Astrocyte of the spinal cord (primary cell): Measurements from ENCODE around the gene CORO2B.
"Not testable (repeated sequence)": the region's sequence is repeated elsewhere in the genome, so short reads cannot be mapped to it uniquely, and the experiment has no call there.

Experiments
- DNase-seq: peaks from one replicate; pipeline ENCODE4 v3.0.0; 2011; ENCODE audit warnings: low read depth, low spot score
- H3K4me3 ChIP-seq: 2 replicates; pipeline ENCODE4 v1.5.1; 2011; ENCODE audit warnings: low read depth, mild to moderate bottlenecking, low read length, moderate library complexity
- in situ Hi-C: cut with HindIII; loops from 2 replicates; pipeline ENCODE4 v1.10.0; 2017; ENCODE audit warnings: low sequenced_read_pairs
- TF ChIP-seq, protein P1 (sequence below): IDR thresholded peaks from 2 replicates; pipeline ENCODE4 v1.5.1; 2012; ENCODE audit warnings: low read depth, mild to moderate bottlenecking, low read length, inconsistent platforms

CORO2B gene

DNA sequence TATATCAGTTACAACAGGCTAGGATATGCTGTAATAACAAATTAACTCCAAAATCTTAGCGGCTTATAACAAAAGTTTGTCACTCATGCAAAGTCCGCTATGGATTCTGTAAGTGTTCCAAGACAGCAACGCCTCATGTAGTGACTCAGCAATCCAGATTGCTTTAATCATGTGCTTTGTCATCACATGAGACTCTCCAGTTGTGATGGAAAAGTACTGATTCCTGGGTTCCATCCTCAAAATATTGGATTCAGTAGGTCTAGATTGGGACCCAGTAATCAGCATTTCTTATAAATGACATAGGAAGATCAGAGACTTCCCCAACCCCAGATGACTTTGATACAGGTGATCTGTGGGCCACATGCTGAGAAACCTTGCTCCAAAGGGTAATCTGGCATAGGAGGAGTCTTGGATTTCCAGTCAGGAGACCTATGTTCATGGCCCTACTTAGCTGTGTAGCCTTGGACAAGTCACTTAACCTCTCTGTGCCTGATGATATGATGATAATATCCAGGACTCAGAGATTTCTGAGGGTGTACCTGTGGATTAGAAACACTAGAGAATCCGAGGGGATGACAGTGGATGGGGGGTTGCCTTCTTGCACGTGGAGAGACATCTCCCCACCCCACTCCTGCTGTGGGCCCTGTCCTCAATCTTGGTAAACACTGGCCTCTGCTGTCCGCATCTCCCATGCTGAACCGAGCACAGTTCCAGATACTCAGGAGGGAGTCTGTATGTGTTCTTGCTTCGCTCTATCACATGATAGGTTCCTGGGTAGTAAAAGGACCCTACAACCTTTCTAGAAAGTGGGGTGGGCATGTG is 65.5 kb downstream of the CORO2B start:
- TF ChIP-seq, protein P1, sequence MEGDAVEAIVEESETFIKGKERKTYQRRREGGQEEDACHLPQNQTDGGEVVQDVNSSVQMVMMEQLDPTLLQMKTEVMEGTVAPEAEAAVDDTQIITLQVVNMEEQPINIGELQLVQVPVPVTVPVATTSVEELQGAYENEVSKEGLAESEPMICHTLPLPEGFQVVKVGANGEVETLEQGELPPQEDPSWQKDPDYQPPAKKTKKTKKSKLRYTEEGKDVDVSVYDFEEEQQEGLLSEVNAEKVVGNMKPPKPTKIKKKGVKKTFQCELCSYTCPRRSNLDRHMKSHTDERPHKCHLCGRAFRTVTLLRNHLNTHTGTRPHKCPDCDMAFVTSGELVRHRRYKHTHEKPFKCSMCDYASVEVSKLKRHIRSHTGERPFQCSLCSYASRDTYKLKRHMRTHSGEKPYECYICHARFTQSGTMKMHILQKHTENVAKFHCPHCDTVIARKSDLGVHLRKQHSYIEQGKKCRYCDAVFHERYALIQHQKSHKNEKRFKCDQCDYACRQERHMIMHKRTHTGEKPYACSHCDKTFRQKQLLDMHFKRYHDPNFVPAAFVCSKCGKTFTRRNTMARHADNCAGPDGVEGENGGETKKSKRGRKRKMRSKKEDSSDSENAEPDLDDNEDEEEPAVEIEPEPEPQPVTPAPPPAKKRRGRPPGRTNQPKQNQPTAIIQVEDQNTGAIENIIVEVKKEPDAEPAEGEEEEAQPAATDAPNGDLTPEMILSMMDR = peak; percentile 32
- in situ Hi-C loops = no loop called here
- DNase-seq = peak; percentile 65
- no peak overlapping the region for H3K4me3 ChIP-seq

- DNase-seq = no peak
- TF ChIP-seq, protein P1 = no peak
- no peak overlapping the region for H3K4me3 ChIP-seq
- in situ Hi-C loops = no loop called here
Observed at GRCh38 chr15:68644996-68645395, 66.2 kb downstream of the CORO2B start.

DNA sequence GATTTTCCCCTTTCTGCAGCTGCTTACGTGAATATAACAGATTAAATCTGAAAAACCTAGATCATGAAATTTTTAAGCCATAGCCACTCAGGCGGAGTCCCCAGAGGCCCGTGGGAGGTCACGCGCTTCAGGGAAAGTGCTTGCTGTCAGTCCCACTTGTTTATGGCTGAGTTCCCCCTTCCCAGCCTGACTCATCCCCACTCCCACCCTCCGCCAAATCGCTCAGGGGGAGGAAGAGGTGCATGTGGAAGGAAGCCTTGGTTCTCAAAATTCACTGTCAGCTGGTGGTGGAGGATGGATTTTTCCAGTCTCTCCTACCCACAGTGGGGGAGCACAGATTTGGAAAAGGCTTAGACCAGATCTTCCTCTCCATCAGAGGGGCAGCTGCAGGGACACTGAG is 67.4 kb downstream of the CORO2B start:
- H3K4me3 ChIP-seq = no peak overlapping the region
- TF ChIP-seq, protein P1 = no peak
- no peak for DNase-seq
- in situ Hi-C loops = no loop called here

- no peak for DNase-seq
- in situ Hi-C loops = no loop called here
- H3K4me3 ChIP-seq = no peak overlapping the region
- TF ChIP-seq, protein P1 = no peak
Observed at GRCh38 chr15:68646696-68647095, 67.9 kb downstream of the CORO2B start.

DNA sequence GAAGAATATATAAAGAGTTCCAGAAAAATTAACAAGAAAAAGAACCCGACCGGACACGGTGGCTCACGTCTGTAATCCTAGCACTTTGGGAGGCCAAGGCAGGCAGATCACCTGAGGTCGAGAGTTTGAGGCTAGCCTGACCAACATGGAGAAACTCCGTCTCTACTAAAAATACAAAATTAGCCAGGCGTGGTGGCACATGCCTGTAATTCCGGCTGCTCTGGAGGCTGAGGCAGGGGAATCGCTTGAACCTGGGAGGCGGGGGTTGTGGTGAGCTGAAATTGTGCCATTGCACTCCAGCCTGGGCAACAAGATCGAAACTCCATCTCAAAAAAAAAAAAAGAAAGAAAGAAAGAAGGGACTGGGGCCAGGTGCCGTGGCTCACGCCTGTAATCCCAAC is 68.6 kb downstream of the CORO2B start:
- DNase-seq, H3K4me3 ChIP-seq, in situ Hi-C loops: not testable (repeated sequence)

- no peak overlapping the region for H3K4me3 ChIP-seq
- no peak for DNase-seq
- TF ChIP-seq, protein P1 = peak; percentile 85
- in situ Hi-C loops = no loop called here
Observed at GRCh38 chr15:68650901-68651709, 72.3 kb downstream of the CORO2B start.
